GM23248 (cell line): Measurements from ENCODE around the gene MORC2.

ENCODE experiments used
- EZH2 ChIP-seq: fragments of 200-600 bp; sonication (generic); IDR thresholded peaks from 2 replicates; pipeline ENCODE4 v1.6.1; 2018; ENCODE audit warnings: antibody characterized with exemption, mild to moderate bottlenecking; ENCODE audit not compliant: insufficient read depth, poor library complexity, severe bottlenecking
- EZH2phosphoT487 ChIP-seq: fragments of 200-600 bp; sonication (generic); IDR thresholded peaks from 2 replicates; pipeline ENCODE4 v1.6.1; 2018; ENCODE audit warnings: antibody characterized with exemption, moderate library complexity, mild to moderate bottlenecking, low read depth; ENCODE audit not compliant: insufficient read depth

DNA sequence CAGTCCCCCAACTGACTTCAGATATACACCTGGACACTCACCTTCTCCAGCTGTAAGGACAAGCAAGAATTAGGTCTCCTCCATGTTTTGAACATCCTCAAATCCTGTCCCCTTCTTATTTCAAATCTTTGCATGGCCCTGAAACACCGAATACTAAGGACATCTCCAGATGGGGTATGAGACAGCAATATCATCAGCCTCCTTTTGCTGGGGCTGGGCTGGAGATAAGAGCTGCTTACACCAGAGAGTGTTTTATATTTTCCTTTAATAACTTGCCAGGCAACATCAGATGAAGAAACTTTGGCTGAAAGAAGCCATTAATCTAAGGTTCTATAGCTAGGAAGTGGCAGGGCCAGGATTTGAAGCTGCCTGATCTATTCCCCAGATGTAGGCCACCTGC lies 22.1 kb upstream of the MORC2 start:
- TF ChIP-seq EZH2 (no peak), EZH2phosphoT487 (no peak)
